ENCODE results near the gene ITGAX.

GRCh38 chr16:31382485-31383161, 27.6 kb downstream of the ITGAX start:
- peak in 5 of 6 experiments; percentile 35 to 75 (median 69) for TF ChIP-seq CTCF (IDR thresholded peaks at IDR 0.05)
- no peak for TF ChIP-seq POLR2A (IDR thresholded peaks at IDR 0.05)
